CD4-positive, alpha-beta T cell treated with Interleukin-6 for 4 hours (primary cell): ENCODE measurements around the gene PRTN3.
A peak's percentile ranks its signal among the peaks of the same experiment; 100 is the strongest.
"Not testable (repeated sequence)": the region's sequence is repeated elsewhere in the genome, so short reads cannot be mapped to it uniquely, and the experiment has no call there.

Source experiments
- DNase-seq: peaks from one replicate; pipeline ENCODE4 v3.0.0-alpha.2; 2020; ENCODE audit warnings: mixed read lengths

PRTN3 gene

DNA sequence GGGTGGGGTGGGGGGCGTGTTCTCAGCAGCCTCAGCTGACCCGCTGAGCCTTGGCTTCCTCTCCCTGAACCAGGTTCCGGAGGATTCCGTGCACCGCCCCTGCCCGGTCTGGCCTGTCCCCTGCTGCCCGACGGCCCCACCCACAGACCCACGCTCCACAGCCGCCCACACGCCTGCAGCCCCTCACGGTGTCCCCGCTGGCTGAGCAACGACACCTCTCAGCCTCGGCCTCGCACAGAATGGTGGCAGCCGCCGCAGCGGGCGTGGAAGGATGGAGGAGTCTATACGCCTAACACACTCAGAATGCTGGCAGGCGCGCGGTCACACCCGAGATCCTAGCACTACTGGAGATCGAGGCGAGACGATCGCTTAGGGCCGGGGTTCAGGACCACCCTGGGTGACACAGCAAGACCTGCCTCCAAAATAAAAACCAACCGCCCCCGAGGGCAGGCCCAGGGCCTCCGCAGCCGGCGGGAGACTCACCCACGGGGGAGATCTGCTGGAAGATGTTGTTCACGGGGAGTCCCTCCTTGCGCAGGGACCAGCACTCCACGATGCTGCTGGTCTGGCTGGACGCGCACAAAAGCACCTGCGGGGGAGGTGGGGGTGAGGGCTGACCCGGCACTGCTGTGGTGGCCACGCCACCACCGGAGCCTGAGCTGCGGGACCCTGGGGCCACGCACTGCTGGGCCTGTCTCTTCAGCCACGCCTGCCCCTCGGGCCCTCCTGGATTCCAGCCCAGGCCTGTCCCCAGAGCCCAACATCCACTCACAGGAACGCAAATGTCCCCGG lies 43.8 kb downstream of the PRTN3 start:
- DNase-seq = no peak

GRCh38 chr19:885536-886224 lies 44.9 kb downstream of the PRTN3 start:
- DNase-seq = no peak

- no peak for DNase-seq
These were observed 46.3 kb downstream of the PRTN3 start for GRCh38 chr19:887072-887471.

DNA sequence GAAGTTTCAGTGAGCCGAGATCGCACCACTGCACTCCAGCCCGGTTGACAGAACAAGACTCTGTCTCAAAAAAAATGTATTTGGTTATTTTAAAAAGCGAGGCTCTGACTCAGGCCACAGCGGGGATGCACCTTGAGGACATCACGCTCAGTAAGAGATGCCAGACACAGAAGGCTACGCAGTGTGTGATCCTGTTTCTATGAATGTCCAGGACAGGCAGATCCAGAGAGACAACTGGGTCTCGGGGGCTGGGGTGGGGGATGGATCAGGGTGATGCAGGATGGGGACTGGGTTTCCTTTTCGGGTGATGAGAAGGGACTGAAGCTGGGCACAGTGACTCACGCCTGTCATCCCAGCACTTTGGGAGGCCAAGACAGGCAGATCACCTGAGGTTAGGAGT lies 46.8 kb downstream of the PRTN3 start:
- no peak for DNase-seq

DNA sequence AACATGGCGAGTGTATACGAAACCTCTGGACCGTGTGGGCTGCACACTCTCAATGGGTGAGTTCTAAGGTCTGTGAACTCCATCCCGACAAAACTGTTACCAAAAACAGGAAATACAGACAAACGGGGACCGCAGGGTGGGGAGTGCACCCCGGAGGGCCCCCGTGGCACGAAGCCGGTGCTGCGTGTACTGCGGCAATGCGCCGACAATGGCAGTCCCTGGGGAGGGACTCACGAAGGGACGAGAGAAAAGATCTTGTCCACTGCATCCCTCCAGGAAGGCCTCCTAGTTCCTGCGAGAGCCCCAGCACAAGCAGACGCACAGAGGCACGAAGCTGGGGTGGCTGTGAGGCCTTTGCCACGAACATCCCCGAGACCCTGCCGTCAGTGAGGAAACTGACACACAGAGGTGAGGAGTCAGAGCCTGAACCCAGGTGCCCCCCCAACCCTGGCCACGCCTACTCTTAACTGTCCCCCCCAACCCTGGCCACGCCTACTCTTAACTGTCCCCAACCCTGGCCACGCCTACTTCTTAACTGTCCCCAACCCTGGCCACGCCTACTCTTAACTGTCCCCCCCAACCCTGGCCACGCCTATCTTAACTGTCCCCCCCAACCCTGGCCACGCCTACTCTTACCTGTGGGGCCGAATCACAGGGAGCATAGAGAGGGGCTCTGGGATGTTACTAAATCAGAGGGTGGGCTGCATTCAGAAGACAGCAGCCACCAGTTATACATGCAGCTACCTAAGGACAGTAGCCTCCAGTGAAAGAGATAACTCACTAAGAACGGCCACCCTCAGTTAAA lies 48.0 kb downstream of the PRTN3 start:
- DNase-seq = no peak

GRCh38 chr19:889662-890295 lies 49.0 kb downstream of the PRTN3 start:
- DNase-seq = no peak

GRCh38 chr19:890831-891230 lies 50.0 kb downstream of the PRTN3 start:
- no peak for DNase-seq

GRCh38 chr19:891421-892200 lies 50.8 kb downstream of the PRTN3 start:
- DNase-seq = not testable (repeated sequence)

DNA sequence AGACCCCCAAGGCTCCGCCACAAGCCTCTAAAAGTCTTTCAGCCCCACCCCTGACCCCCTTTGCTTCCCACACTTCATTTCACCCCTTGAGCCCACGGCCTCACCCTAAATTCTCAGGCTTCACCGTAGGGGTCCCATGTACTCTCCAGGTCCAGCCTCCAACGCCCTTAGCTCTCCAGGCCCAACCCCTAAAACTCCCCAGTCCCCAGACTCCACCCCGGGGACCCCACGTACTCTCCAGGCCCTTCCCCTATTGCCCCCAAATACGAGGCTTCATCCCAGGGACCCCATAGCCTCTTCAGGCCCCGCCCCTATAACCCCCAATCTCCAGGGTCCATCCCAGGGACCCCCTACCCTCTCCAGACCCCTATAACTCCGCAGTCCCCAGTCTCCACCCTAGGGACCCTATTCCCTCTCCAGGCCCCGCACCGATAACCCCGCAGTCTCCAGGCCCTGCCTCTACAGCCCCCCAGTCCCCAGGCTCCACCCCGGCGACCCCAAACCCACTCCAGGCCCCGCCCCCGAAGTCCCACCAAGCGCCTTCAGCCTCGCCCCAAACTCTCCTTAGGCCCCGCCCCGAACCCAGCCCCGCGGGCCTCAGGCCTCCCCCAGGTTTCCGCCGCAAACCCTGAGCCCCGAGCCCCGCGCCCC lies 51.6 kb downstream of the PRTN3 start:
- no peak for DNase-seq

DNA sequence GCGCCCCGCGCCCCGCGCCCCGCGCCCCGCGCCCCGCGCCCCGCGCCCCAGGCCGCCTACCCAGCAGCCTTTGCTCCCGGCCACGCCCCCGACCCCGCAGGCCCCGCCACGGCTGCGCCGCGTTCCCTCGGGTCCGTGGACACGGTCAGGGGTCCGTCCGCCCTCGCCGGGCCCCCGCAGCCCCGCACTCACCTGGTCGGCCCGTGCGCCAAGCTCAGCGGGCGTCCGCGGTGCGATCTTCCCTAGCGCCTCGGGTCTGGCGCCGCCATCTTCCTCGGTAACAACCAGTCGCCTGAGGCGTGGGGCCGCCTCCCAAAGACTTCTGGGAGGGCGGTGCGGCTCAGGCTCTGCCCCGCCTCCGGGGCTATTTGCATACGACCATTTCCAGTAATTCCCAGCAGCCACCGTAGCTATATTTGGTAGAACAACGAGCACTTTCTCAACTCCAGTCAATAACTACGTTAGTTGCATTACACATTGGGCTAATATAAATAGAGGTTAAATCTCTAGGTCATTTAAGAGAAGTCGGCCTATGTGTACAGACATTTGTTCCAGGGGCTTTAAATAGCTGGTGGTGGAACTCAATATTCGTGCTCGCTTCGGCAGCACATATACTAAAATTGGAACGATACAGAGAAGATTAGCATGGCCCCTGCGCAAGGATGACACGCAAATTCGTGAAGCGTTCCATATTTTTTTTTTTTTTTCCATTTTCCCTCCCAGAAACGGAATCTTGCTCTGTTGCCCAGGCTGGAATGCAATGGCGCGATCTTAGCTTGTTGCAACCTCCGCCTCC lies 52.3 kb downstream of the PRTN3 start, which contains the start of the genes MED16 and RNU6-9:
MED16 (minus strand) TSS at position 294 of the 796 bp plus-strand sequence. CDS start 2,056 bp downstream, outside the sequence.
RNU6-9 (plus strand) TSS at position 591 of the 796 bp plus-strand sequence.
- peak; percentile 94 for DNase-seq

- no peak for DNase-seq
These were observed 55.6 kb downstream of the PRTN3 start for GRCh38 chr19:896434-896833.

DNA sequence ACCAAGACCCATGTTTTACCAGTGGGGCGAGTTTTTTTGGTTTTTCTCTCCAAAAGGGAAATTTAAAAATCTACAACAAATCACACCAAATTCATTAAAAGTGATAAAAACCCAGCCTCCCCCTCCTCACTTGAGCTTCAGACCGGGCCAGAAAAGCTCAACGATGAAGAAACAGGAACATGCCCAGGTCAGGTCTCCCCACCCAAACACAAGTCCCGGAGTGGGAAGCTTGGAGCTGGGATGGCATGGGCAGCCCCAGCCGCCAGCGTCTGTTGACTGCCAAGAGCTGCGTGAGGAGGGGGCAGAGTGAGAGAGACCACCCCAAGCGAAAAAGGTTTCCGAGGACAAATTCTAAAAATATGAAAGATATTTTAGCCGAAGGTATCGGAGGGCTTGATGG lies 56.2 kb downstream of the PRTN3 start:
- no peak for DNase-seq

DNA sequence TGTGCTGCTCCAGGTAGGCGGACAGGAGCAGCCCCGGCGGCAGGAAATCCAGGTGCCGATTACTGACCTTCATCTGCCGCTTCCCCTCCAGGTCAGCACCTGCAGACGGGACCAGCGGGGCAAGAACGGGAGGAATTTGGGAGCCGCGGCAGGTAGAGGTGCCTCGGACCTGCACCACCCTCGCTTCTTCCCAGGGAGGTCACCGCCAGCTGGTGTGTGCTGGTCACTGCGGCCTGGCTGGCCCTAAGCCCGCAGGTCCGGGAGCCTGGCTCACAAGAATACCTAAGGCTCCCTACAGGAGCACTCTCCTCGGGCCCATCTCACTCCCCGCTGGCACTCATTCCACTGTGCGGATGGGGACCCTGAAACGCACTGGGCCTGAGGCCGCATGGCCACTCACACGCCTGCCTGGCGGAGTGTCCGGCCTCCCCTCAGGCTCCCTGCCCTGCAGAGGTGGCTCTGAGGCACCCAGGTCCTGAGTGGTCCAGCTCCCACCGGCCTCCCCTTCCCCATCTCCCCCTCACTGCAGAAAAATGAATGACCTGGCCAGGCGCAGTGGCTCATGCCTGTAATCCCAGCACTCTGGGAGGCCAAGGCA lies 56.7 kb downstream of the PRTN3 start:
- DNase-seq = no peak
